CD4-positive, alpha-beta T cell treated with Interleukin-15 for 4 hours (primary cell): ENCODE data around the gene AKAP6.

Source experiments
- DNase-seq: peaks from one replicate; pipeline ENCODE4 v3.0.0-alpha.2; 2020; ENCODE audit warnings: low spot score

AKAP6 gene

DNA sequence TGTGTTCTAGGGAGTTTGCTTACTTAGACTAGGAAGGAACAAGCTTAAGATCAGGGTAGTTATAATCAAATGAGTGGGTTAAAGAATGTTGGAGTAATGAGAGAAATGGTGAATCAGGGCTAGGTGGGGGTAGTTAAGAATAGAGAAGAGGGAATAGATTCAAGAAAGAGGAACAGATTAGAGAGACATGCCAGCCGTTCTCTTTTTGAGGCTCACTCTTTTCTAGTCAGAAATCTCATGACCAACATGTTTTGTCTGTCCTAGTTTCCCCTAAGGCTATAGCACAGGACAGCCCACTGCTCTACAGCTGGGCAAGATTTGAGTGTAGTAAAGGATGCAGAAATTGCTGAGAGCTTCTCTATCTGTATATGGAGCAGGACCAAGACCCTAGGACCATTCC lies 258.4 kb downstream of the AKAP6 start:
- no peak for DNase-seq

DNA sequence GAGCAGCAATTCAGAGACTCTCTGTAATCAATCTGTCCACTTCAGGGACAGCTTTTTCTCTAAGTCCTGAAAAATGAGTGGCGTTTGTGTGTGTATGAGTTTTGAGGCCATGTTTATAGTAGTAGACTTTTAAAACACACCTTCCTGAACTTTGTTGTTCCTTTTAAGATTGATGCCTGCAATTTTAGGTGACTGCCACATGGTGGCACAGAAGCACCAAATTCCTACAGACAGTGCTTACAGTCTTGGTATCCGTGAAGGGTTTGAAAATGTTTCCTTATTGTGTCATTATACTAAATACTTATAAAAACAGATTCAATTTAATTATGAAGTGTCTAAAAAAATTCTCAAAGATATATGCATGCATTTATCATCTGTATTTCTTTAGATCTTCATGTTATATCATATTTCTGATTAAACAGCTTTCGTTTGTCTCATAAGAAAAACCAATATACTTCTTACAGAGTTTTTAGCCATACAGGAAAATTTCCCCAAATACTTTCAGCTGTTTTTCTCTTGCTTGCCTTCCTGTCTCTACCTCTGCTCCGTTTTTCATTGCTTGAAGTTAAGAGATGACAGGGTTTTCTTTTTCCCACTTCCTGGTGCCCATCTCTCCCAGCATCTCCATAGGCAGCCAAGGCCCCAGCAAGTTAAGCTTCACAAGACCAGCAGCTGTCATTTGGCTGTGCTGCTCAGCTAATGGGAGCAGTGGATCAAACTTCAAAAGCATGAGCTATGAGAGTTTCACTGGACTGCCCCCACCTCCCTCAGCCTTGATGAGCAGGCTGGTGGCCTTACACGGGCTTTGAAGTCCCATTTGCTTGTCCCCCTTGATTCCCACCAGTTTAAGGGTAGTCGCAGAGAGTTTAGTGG lies 259.6 kb downstream of the AKAP6 start:
- no peak for DNase-seq

DNA sequence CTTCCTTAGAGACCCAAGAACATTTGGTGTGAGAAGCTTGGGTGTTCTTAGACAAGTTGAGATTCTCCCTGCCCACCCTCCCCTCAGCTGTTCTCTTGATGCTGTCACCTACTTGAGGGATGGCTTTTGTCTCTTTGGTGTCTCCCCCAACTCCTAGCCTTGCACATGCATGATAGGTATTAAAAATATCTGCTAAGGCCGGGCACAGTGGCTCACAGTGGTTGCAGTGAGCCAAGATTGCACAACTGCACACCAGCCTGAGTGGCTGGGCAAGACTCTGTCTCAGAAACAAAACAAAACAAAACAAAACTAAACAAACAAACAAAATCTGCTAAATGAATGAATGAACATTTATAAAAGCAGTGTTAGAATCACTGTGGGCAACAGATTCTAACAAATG lies 261.1 kb downstream of the AKAP6 start:
- DNase-seq: no peak

DNA sequence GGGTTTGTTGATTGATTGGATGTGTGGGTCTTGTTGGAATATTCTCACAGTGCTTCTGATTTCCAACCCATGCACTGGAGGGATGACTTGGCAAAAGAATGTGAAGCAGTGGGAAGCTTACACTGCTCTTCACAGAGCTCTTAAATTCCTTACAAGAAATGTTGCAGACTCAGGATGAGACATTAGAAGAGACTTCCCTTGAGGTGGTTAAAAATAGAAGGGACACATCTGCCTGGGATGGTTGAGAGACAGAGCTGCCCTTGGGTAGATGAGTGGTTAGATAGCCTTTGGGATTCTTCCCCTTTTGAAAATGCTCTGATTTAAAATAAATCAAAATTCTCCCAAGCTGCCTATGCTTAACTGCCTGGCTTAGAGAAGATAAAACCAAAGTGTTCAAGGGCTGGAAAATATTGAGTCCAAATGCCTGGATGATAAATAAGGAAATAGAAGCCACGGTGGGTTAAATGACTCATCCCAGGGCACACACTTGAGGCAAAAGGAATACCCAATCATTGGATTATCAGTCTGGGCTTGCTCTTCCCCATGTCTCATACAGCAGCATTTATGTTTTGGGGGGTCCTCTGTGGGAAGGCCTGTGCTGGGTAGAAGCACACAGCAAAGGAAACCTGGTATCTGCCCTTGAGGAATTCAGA lies 264.3 kb downstream of the AKAP6 start:
- DNase-seq: no peak

DNA sequence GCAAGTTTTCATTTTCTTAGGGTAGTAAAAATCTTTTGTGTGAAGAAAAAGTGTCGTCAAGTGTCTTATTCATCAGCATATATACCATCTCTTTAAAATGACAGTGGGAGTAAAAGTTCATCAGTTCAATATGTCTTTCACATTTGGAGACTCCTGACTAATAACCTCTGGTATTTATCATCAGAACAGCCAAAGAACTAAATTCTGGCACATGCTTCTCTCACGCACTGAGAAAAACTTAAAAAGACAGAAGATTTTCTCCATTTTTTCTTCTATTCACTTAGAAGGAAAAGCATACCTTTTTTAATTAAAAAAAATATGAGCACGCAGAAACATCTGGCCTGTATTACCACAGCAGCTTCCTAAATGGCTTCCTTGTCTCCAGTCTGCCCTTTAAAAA lies 265.7 kb downstream of the AKAP6 start:
- no peak for DNase-seq

DNA sequence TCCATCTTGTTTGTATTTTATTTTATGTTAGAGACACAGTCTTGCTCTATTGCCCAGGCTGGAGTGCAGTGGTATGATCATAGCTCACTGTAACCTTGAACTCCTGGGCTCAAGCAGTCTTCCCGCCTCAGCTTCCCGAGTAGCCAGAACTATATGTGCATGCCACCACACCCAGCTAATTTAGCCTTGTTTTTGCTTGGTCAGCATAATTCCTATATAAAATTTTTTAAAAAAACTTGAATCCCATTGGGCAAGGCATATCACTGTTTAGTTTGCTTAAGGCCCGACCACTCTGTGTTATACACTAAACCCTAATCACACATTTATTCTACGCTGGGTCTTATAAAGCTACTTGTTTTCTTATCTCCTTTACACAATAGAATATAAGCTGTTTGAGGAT lies 266.4 kb downstream of the AKAP6 start:
- DNase-seq: no peak

DNA sequence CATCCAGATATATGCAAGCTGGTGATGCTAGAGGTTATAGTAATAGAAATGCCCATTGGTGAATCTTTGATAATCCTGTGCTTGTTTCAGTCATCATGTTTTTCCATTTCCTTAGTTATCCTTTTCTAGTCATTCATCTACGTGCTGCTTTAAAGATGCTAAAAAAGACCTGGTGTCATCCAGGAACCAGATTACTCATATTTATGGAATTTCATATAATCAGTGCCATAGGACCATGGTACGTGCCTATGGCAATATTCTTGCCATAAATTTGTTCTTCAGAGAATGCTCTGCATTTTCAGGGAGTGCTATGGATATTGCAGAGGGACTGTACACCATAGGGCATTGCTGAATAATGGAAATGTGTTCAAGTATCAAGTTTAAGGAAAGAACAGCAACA lies 267.3 kb downstream of the AKAP6 start:
- DNase-seq: no peak

DNA sequence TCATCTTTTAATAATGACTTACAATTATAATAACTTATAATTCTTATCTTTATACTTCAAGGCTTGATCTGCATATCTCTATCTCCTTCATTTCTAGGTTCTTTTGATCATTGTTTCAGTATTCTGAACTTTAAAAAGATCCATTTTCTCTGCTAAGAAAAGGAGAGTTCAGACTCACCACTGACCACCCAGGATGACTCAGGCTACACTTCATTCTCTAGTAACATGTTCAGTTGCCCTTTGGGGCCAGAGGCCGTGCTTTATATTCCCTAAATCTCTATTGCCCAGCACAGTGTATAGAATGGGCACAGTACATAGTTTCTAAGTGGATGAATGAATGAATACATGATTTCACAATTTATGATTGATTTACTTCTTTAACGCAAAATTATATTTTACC lies 268.7 kb downstream of the AKAP6 start:
- DNase-seq: no peak

DNA sequence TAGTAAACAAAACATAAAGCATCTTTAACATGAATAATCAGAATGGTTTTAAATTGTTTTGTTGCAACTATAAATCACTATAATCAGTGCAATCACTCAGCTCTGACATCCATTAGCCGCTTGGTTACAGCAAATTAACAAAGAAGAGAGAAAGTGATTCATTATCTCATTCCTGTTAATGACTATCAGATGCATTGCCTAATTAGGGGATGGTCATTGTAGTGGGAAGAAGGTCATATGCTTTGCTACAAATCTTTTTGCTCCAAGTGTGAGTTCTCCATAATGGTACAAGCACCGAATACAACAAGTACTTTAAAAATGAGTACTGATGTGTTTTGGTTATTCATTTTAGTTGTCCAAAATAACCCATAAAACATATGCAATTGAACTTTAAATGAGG lies 272.0 kb downstream of the AKAP6 start:
- no peak for DNase-seq

DNA sequence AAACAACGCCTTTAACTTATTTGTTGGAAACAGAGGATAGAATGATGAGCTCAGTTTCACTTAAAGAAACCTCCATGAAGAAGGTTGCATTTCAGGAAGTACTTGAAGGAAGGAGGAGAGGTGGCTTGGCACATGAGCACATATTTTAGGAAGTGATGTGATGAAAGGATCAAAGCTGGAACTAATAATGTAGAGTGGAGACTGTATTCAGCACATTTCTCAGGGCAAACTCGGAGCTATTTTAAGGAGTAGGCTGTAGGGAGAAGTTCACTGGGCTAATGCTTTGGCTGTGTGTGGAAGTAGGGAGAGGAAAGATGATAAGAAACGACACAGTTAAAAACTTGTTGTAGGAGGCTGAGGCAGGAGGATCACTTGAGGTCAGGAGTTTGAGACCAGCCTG lies 272.8 kb downstream of the AKAP6 start:
- DNase-seq: no peak

DNA sequence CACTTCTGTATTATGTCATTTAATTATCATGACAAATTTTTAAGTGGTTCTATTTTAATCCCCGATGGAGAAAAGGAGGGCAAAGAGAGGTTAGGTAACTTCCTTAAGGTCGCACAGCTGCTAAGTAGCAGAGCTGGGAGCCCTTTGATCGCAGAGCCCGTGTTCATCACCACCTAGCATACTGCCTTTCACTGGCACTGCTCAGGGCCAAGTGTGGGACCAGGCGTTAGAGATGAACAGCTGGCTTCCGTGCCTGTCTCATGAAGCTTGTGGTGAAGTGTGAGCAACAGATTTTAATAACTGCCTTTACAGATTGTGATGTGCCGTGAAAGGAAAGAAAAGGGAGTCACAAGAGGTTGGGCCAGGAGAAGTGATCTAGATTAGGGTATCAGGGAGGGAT lies 273.6 kb downstream of the AKAP6 start:
- no peak for DNase-seq

DNA sequence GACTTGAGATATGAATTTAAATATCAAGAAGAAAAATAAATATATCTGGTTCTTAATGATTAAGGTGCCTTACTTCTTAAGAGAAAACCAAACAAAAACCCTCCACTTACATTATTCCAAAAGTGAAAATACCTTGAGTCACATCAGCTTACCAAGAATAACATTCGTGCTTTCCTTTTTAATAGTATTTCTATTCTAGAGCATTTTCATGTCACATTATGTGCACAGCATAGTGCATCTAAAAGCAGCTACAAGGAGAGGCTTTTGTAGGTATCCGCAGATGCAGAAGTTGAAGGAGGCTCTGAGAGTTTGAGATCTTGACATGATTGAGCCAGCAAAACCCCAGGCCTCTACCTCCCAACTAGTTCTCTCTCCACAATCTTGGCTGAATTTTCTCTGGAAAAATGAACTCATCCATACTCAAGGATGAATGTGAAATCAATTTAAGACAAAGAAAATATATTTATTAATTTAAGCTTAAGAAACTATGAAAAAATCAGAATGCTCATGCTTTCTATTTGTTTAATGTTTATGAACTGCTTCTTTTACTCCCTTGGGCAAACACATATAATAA lies 275.0 kb downstream of the AKAP6 start:
- DNase-seq: no peak

DNA sequence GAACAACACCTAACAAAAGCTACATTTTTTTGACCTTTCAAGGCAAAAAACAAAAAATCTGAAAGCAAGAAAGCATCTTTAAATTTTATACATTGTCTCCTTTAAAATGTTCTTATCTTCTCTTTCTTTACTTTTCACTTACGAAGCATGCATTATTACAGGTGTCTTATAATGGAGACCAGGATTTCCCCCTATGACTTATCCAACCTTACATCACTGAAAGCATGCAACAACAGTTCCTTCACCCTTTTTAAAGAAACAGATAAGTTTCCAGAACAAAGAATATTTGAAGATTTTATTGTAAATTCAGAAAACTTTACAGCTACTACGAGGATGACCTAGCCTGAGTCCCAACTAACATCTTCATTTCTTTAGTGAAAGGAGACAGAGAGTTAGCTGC lies 277.2 kb downstream of the AKAP6 start:
- no peak for DNase-seq

DNA sequence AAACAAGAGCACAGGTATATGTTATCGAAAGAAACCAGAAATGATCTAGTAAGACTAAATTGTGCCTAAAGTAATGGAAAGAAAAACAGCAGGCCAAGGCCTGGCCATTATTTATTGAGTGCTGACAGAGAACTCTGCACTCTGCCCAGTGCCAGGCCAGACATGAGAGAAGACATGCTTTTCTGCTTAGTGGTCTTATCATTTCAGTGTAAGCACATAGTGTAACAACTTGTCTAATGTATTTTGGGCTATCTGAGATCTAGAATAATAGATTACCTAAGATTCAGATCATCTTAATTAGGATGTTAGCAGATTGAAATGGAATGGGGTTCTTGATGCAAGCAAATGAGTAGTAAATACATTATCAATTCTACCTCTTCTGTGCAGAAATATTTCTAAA lies 278.3 kb downstream of the AKAP6 start:
- DNase-seq: no peak

DNA sequence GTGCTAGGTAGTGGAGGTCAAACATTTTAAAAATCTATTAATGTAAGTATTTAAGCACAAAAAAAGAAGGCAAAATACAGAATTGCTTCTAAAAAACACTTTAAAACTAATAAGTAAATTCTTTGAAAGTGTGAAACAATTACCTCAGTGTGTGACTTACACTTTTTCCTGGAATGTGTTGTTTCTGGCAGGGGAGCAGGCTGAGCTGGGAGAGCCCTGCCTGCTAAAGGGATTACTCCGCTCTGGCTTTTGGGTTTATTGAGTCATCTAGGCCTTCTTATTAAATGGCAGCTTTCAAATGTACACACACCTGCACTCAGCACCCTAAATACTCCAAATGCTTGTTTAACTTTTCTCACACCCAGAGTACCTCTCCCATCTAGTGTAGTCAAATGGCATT lies 279.8 kb downstream of the AKAP6 start:
- no peak for DNase-seq

DNA sequence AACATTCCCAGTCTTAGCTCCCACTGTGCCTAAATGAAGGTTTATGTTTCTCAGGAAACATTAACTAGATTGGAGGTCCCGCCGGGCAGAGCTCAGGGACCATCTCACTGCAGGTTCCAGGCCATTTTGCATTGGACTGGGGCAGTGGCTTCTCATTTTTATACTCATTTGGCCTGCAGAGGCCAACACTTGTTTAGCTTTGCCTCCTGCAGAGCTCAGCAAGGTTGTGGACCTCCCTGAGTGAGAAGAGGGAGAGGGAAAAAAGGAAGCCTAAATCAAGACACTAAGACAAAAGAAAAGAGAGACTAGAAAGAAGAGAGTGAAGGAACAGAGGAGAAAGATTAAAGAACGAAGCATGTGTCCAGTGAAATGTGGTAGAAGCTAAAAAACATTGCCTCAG lies 280.3 kb downstream of the AKAP6 start:
- no peak for DNase-seq

DNA sequence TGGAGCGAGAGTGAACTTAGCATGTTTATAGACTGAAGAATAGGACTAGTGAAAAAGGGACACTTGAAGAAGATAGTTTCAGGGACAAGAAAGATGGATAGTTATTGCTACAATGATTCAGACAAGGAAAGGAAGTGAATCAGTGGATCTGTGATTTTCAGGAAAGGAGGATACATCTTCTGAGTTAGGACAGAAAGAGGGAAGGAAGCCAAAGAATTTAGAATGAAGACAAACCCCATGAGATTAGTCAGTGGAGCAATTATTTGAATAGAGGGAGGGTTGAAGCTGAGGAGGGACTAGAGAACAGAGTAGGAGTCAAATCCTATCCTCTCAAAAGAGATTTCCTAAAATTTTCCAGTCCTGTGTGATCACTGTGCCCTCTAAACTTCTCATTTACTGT lies 282.7 kb downstream of the AKAP6 start:
- no peak for DNase-seq

DNA sequence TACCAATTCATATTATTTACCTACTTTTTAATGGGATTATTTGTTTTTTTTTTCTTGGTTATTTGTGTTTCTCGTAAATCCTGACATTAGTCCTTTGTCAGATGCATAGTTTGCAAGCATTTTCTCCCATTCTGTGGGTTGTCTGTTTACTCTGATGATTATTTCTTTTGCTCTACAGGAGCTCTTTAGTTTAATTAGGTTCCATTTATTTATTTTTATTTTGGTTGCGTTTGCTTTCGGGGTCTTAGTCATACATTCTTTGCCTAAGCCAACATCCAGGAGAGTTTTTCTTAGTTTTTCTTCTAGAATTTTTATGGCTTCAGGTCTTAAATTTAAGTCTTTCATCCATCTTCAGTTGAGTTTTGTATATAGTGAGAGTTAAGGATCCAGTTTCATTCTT lies 289.9 kb downstream of the AKAP6 start:
- no peak for DNase-seq

DNA sequence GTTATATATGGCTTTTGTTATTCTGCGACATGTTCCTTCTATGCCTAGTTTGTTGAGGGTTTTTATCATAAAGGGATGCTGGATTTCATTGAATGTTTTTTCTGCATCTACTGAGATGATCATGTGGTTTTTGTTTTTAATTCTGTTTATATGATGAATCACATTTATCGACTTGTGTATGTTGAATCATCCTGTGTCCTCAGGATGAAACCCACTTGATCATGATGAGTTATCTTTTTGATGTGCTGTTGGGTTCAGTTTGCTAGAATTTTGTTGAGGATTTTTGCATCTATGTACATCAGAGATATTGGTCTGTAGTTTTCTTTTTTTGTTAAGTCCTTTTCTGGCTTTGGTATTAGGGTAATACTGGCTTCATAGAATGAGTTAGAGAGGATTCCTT lies 291.2 kb downstream of the AKAP6 start:
- DNase-seq: no peak

DNA sequence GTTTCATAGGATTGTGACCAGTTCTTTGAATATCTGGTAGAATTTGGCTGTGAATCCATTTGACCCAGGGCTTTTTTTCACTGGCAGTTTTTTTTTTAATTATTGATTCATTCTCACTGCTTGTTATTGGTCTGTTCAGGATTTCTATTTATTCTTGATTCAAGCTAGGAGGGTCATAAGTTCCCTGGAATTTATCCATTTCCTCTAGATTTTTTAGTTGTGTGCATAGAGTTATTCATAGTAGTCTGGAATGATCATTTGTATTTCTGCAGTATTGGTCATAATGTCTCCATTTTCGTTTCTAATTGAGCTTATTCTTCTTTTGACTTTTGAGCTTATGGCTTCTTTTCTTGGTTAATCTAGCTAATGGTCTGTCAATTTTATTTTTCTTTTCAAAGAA lies 291.6 kb downstream of the AKAP6 start:
- no peak for DNase-seq

DNA sequence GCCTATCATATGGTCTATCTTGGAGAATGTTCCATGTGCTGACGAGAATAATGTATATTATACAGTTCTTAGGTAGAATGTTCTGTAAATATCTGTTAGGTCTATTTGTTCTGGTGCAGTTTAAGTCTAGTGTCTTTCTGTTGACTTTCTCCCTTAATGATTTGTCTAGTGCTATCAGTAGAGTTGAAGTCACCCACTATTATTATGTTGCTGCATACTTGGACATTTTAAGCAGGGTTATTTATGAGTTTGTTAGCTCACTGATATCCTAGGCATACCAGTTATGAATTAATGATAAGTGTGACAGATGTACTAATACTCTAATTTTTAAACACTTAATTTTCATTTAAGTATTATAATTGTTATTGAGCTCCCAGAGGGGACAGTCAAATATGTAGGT lies 292.5 kb downstream of the AKAP6 start:
- no peak for DNase-seq

DNA sequence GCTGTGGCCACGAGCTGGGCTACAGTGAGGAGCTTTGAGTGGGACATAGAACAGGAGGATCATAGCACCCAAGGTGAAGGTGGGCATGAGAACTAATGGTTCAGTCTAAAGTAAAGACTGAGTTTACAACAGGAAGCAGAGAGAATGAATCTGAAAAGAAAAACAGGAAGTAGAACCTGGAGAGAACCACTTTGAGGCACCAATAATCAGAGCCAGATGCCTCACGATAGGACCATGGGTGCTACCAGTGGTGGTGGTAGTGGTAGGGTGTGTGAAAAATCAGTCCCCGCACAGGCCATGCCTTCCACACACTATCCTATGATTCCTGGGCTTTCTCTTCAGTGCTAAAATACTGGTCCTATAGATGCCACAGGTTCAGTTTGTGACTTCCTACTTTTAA lies 293.6 kb downstream of the AKAP6 start:
- DNase-seq: no peak

DNA sequence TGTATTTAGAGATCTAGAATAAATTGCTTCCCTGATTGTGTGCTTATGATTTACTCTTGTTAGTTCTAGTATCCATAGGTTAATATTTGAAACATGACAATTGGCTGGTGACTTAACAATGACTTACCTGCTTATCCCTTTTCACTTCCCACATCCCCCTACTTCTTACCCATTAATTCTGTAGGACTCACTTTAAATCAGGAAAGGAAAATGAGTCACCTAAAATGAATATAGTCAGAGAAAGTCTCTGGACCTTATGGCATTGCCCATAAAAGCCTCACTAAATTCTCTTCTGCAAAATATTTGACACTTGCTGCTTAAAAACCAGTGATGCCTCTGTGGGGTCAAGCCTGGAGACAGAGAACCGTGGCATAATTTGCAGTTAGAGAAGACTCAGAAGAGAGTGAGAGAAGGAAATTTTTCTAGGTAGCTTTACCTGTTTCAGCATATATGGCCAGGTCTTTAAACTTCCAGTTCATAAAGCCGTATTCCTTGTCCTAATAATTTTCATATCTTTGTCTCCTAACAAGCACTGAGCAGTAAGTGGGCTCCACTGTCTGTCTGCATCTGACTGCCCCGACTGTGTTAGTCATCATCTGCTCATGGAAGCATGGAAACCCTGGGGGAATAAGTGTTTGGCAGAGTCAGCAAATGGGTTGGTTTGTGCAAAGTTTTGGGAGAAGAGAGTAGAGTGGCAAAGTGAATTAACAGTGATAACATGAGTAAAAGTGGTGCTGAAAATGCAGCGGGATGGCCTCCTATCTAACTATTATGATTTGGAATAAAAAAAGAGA lies 294.4 kb downstream of the AKAP6 start:
- no peak for DNase-seq
